Measurements from ENCODE around the gene LPO.

LPO gene

DNA sequence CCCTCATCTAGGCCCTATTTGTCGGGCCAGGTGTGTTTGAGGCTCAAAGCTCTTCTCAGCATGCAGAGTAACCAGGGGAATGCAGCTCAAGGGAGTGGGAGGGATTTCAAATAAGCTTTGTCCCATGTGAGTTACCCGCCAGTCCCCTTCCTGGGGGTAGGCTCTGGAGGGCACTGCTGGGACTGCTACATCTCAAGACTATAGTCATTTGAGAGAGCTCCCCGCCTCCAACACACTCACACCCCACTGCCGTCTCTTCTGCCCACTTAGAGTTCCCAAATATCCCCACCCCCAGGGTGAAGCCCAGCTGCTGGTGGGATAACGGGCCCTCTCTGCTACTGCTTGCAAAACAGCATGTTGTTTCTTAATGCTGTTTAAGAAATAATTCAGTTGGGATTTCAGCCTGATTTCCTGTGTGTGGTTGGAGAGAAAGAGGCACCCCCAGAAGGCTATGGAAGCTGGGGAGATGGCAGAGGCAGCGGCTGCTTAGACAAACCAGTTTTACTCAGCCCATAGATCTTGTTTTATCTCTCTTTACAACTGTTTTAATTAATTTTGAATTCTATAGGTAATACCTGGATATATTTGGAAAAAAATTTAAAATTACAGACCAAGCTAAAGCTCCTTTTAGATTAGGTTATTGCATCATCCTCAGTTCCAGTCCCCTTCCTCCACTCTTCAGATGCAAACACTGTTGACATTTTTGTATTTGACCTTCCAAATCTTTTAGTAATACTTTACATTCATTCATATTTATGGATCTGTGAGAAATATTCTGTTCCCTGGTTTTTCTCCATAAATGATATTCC, 46.4 kb downstream of the LPO start:
- H3K4me3 ChIP-seq (ENCODE audit: low read depth, low read length) = no peak overlapping the region
- ChIA-PET CTCF (interaction anchor here (1.0 to 1.2 kb wide), 2 partner anchors 9 to 35 kb away, joined by 3 read pairs; no protein-coding TSS in a partner anchor), POLR2A (interaction anchor here (0.6 to 1.6 kb wide), 2 partner anchors 31 to 67 kb away, joined by 3 read pairs; partner anchors contain the start of gene SUPT4H1)
- DNase-seq (ENCODE audit: low read depth, low spot score) = no peak
- no peak for TF ChIP-seq CTCF (IDR thresholded peaks at IDR 0.05; ENCODE audit: insufficient read depth, low read length, missing control alignments)

DNA sequence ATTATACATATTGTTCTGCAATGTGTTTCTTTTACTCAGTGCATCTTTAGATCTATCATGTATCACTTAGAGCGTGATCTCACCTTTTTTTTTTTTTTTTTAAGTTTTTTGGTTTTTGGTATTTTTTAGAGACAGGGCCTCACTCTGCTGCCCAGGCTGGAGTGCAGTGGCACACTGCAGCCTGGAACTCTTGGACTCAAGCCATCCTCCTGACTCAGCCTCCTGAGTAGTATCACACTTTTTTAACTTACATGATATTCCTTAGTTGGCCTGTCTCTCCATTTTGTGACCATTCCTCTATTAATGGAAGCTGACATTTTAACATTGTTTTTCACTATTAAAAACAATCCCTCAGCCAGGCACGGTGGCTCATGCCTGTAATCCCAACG, 47.0 kb downstream of the LPO start:
- CTCF ChIA-PET = no interaction called here
- H3K4me3 ChIP-seq (ENCODE audit: low read depth, low read length) = no peak overlapping the region
- DNase-seq (ENCODE audit: low read depth, low spot score) = no peak
- POLR2A ChIA-PET = interaction anchor here (1.6 kb wide), 1 partner anchor 67 kb away, joined by 3 read pairs; the partner anchor contains the start of gene SUPT4H1
- TF ChIP-seq CTCF (IDR thresholded peaks at IDR 0.05; ENCODE audit: insufficient read depth, low read length, missing control alignments) = no peak

- TF ChIP-seq CTCF (IDR thresholded peaks at IDR 0.05; ENCODE audit: insufficient read depth, low read length, missing control alignments) = no peak
- CTCF ChIA-PET = interaction anchor here (1.2 kb wide), 1 partner anchor 40 kb away, joined by 3 read pairs; no protein-coding TSS in a partner anchor
Observed at GRCh38 chr17:58289869-58290268, 51.5 kb downstream of the LPO start.

GRCh38 chr17:58291246-58291645, 52.9 kb downstream of the LPO start:
- ChIA-PET POLR2A (no interaction called here), CTCF (no interaction called here)
- no peak for DNase-seq (ENCODE audit: low read depth, low spot score)
- no peak overlapping the region for H3K4me3 ChIP-seq (ENCODE audit: low read depth, low read length)
- no peak for TF ChIP-seq CTCF (IDR thresholded peaks at IDR 0.05; ENCODE audit: insufficient read depth, low read length, missing control alignments)

More at GRCh38 chr17:58289869-58290268, 51.5 kb downstream of the LPO start:
- POLR2A ChIA-PET = no interaction called here
- H3K4me3 ChIP-seq (ENCODE audit: low read depth, low read length) = no peak overlapping the region
- no peak for DNase-seq (ENCODE audit: low read depth, low spot score)

GRCh38 chr17:58294034-58294433, 55.6 kb downstream of the LPO start:
- H3K4me3 ChIP-seq (ENCODE audit: low read depth, low read length) = no peak overlapping the region
- ChIA-PET CTCF (no interaction called here), POLR2A (no interaction called here)
- no peak for DNase-seq (ENCODE audit: low read depth, low spot score)
- TF ChIP-seq CTCF (IDR thresholded peaks at IDR 0.05; ENCODE audit: insufficient read depth, low read length, missing control alignments) = no peak

- CTCF ChIA-PET = interaction anchor here (2.1 kb wide), 1 partner anchor 17 kb away, joined by 7 read pairs; no protein-coding TSS in a partner anchor
- POLR2A ChIA-PET = no interaction called here
Observed at GRCh38 chr17:58300336-58300735, 62.0 kb downstream of the LPO start.

More at GRCh38 chr17:58300336-58300735, 62.0 kb downstream of the LPO start:
- H3K4me3 ChIP-seq (ENCODE audit: low read depth, low read length) = no peak overlapping the region
- no peak for TF ChIP-seq CTCF (IDR thresholded peaks at IDR 0.05; ENCODE audit: insufficient read depth, low read length, missing control alignments)
- no peak for DNase-seq (ENCODE audit: low read depth, low spot score)

Measured in AG04449 (cell line).